Parathyroid adenoma (tissue), 2 donors: ENCODE data around the gene ZFHX2.
"Not testable (repeated sequence)": the region's sequence is repeated elsewhere in the genome, so short reads cannot be mapped to it uniquely, and the experiment has no call there.

ENCODE experiments used
- H2AFZ ChIP-seq: fragments of 300-600 bp; sonication (generic); one replicate; pipeline ENCODE4 v1.7.0; 2017; ENCODE audit warnings: antibody characterized with exemption, mild to moderate bottlenecking
- H3K27ac ChIP-seq: fragments of 300-600 bp; sonication (generic); one replicate; pipeline ENCODE4 v1.7.0; 2017
- H3K27me3 ChIP-seq: fragments of 300-600 bp; sonication (generic); one replicate; pipeline ENCODE4 v1.7.0; 2017; ENCODE audit warnings: low read length; ENCODE audit not compliant: control insufficient read depth, insufficient read depth
- H3K36me3 ChIP-seq: fragments of 300-600 bp; sonication (generic); one replicate; pipeline ENCODE4 v1.7.0; 2017; ENCODE audit warnings: low read length; ENCODE audit not compliant: control insufficient read depth, insufficient read depth
- H3K4me1 ChIP-seq: fragments of 300-600 bp; sonication (generic); one replicate; pipeline ENCODE4 v1.7.0; 2017; ENCODE audit warnings: control low read depth
- H3K4me2 ChIP-seq: fragments of 300-600 bp; sonication (generic); one replicate; pipeline ENCODE4 v1.7.0; 2017; ENCODE audit warnings: low read length
- H3K4me3 ChIP-seq: fragments of 300-600 bp; sonication (generic); one replicate; pipeline ENCODE4 v1.7.0; 2017; ENCODE audit warnings: low read depth, low read length
- H3K79me2 ChIP-seq: fragments of 300-600 bp; sonication (generic); one replicate; pipeline ENCODE4 v1.7.0; 2017; ENCODE audit warnings: control low read depth
- H3K9ac ChIP-seq: fragments of 300-600 bp; sonication (generic); one replicate; pipeline ENCODE4 v1.7.0; 2017; ENCODE audit warnings: mild to moderate bottlenecking
- H3K9me3 ChIP-seq: fragments of 300-600 bp; sonication (generic); one replicate; pipeline ENCODE4 v1.7.0; 2017; ENCODE audit warnings: low read length; ENCODE audit not compliant: control insufficient read depth
- CTCF ChIP-seq: fragments of 300-600 bp; sonication (generic); IDR thresholded peaks from one replicate; pipeline ENCODE4 v1.7.0; 2017; ENCODE audit warnings: antibody characterized with exemption, mild to moderate bottlenecking
- donor health status: primary hyperparathyroidism.

Gene ZFHX2

DNA sequence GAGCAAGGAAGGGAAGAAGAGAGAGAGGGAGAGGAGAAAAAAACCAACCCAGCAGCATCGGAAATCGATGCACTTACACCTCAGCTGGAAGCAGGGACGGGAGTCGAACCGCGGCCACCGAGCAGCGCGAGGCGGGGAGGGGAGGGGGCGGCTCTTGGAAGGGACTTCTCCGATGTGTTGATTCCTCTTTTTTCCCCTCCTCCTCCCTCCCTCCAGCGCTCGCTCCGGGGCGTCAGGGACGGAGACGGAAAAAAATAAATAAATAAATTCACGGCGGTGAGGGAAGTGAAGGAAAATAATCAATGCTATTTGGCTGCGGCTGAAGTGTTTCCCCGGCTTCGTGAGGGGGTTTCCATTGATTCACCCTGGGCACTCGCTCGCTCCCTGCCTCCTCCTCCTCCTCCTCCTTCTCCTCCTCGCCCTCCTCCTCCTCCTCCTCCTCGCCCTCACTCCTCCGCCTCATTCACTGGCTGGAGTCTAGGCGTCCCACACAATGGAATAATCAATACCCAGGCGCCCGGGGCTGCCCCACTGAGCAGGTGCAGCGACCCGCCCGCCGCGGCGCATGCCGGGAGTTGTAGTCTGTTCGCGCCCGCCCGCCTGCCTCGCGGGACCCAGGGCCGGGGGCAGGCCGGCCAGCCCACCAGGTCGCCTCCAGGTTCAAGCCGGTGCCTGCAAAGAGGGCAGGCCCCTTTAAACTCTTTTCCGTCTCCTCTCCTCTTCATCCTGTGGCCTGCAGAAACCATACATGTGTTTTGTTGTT lies at the start of gene ZFHX2:
TSS of gene ZFHX2 (minus strand) at position 500 of the 763 bp plus-strand sequence. CDS start 16,440 bp downstream, outside the sequence.
- H3K79me2 ChIP-seq, result no peaks in the 10 kb centered on the region
- no peaks in the 10 kb centered on the region for H3K27me3 ChIP-seq
- H3K9ac ChIP-seq, result peak within 1 kb of the TSS; percentile 13
- peak within 1 kb of the TSS; percentile 93 for H3K4me2 ChIP-seq
- peak within 1 kb of the TSS; percentile 66 for H3K27ac ChIP-seq
- H2AFZ ChIP-seq, result peak within 1 kb of the TSS; percentile 94
- peaks cover 3% of the 10 kb centered on the region for H3K4me1 ChIP-seq
- H3K9me3 ChIP-seq, result no peaks in the 10 kb centered on the region
- TF ChIP-seq CTCF, result no peak
- peak within 1 kb of the TSS; percentile 80 for H3K4me3 ChIP-seq
- H3K36me3 ChIP-seq, result no peaks in the 10 kb centered on the region

DNA sequence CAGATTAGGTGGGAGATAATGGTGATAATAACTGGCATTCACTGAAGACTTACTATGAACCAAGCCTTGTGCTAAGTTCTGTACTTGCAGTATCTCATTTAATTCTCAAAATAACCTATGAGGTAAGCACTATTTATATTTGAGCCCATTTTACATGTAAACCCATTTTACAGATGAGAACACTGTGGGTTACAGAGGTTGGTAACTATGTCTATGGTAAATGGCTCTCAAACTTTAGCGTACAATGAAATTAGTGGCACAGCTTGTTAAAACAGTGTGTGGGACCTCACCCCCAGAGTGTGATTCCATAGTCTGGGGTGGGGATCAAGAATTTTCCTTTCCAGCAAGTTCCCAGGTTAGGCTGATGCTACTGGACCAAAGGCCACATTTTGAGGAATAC lies 49.2 kb upstream of the ZFHX2 start:
- Histone ChIP-seq H3K4me1 (no peaks in the 10 kb centered on the region), H2AFZ (no peak overlapping the region), H3K79me2 (no peaks in the 10 kb centered on the region), H3K27ac (no peak overlapping the region), H3K9me3 (no peaks in the 10 kb centered on the region), H3K9ac (no peak overlapping the region), H3K4me2 (no peak overlapping the region), H3K36me3 (no peaks in the 10 kb centered on the region), H3K4me3 (no peak overlapping the region), H3K27me3 (no peaks in the 10 kb centered on the region)
- TF ChIP-seq CTCF, result no peak

DNA sequence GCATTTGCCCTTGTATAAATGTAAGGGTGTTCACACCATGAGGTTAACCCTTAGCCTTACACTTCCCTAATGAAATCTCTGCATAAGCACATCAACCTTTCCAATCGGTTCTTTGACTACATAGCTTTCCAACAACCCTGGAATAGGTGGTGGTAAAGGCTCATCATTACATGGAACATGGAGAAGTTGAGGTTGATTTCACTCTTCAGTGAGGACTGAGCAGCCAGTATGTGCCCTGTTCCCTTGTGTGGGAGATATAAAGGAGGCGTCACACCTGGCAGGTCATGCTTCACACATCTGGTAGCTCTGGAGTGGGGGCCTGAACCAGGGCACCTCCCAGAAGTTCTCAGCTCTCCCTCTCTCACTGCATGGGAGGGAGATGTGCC lies 48.8 kb upstream of the ZFHX2 start:
- no peak overlapping the region for H3K4me2 ChIP-seq
- no peak overlapping the region for H3K9ac ChIP-seq
- no peak for TF ChIP-seq CTCF

GRCh38 chr14:23594191-23594590 lies 42.6 kb upstream of the ZFHX2 start:
- H3K79me2 ChIP-seq, H3K27ac ChIP-seq, H3K4me2 ChIP-seq, H3K36me3 ChIP-seq, H3K4me3 ChIP-seq, H3K9ac ChIP-seq, H3K9me3 ChIP-seq, H3K27me3 ChIP-seq, H2AFZ ChIP-seq, H3K4me1 ChIP-seq: not testable (repeated sequence)

More for the DNA sequence above, 48.8 kb upstream of the ZFHX2 start:
- no peak overlapping the region for H3K4me3 ChIP-seq
- no peaks in the 10 kb centered on the region for H3K4me1 ChIP-seq
- no peaks in the 10 kb centered on the region for H3K36me3 ChIP-seq
- no peaks in the 10 kb centered on the region for H3K79me2 ChIP-seq
- no peak overlapping the region for H2AFZ ChIP-seq
- no peaks in the 10 kb centered on the region for H3K27me3 ChIP-seq
- H3K9me3 ChIP-seq, result no peaks in the 10 kb centered on the region
- H3K27ac ChIP-seq, result no peak overlapping the region

GRCh38 chr14:23590198-23590597 lies 38.6 kb upstream of the ZFHX2 start:
- Histone ChIP-seq H3K36me3 (no peaks in the 10 kb centered on the region), H3K79me2 (no peaks in the 10 kb centered on the region), H3K4me1 (peaks cover 7% of the 10 kb centered on the region), H3K4me3 (no peak overlapping the region), H3K9me3 (no peaks in the 10 kb centered on the region), H3K27ac (no peak overlapping the region), H3K9ac (no peak overlapping the region), H3K4me2 (no peak overlapping the region), H3K27me3 (no peaks in the 10 kb centered on the region), H2AFZ (no peak overlapping the region)
- TF ChIP-seq CTCF, result no peak
